HG03025 (cell line): ENCODE results near the gene PTPRG.

Source experiments
- ATAC-seq: cut with Tn5 transposase; IDR thresholded peaks from one replicate; pipeline ENCODE4 v1.9.1; 2021; ENCODE audit warnings: mild to moderate bottlenecking, moderate library complexity; ENCODE audit not compliant: unreplicated experiment, low FRiP score

PTPRG gene

GRCh38 chr3:61974662-61975061 lies 413.3 kb downstream of the PTPRG start:
- ATAC-seq, result no peak

GRCh38 chr3:61975199-61975598 lies 413.8 kb downstream of the PTPRG start:
- ATAC-seq, result no peak

- ATAC-seq, result no peak
Measured at GRCh38 chr3:61975936-61976335, 414.6 kb downstream of the PTPRG start.

- ATAC-seq, result no peak
Measured at GRCh38 chr3:61978460-61979419, 417.4 kb downstream of the PTPRG start.

GRCh38 chr3:61979638-61980037 lies 418.3 kb downstream of the PTPRG start:
- no peak for ATAC-seq

GRCh38 chr3:61980041-61980440 lies 418.7 kb downstream of the PTPRG start:
- no peak for ATAC-seq

GRCh38 chr3:61981060-61981459 lies 419.7 kb downstream of the PTPRG start:
- no peak for ATAC-seq

- no peak for ATAC-seq
Measured at GRCh38 chr3:61983479-61983878, 422.1 kb downstream of the PTPRG start.

GRCh38 chr3:61985020-61985419 lies 423.6 kb downstream of the PTPRG start:
- ATAC-seq, result no peak

- ATAC-seq, result no peak
Measured at GRCh38 chr3:61986473-61986872, 425.1 kb downstream of the PTPRG start.

- ATAC-seq, result no peak
Measured at GRCh38 chr3:61989681-61990080, 428.3 kb downstream of the PTPRG start.

GRCh38 chr3:61990327-61991027 lies 429.1 kb downstream of the PTPRG start:
- ATAC-seq, result no peak

- ATAC-seq, result no peak
Measured at GRCh38 chr3:61991706-61992105, 430.3 kb downstream of the PTPRG start.

- no peak for ATAC-seq
Measured at GRCh38 chr3:61996366-61996765, 435.0 kb downstream of the PTPRG start.

GRCh38 chr3:61997101-61997500 lies 435.7 kb downstream of the PTPRG start:
- ATAC-seq, result no peak

GRCh38 chr3:62003835-62004234 lies 442.5 kb downstream of the PTPRG start:
- no peak for ATAC-seq

GRCh38 chr3:62007036-62007435 lies 445.7 kb downstream of the PTPRG start:
- no peak for ATAC-seq

GRCh38 chr3:62010989-62011388 lies 449.6 kb downstream of the PTPRG start:
- no peak for ATAC-seq

- no peak for ATAC-seq
Measured at GRCh38 chr3:62011666-62012065, 450.3 kb downstream of the PTPRG start.

- ATAC-seq, result no peak
Measured at GRCh38 chr3:62013951-62014350, 452.6 kb downstream of the PTPRG start.

GRCh38 chr3:62015111-62015510 lies 453.7 kb downstream of the PTPRG start:
- no peak for ATAC-seq

GRCh38 chr3:62019906-62020305 lies 458.5 kb downstream of the PTPRG start:
- ATAC-seq, result no peak
